ENCODE measurements around the gene ATP6V1B1.

Gene ATP6V1B1

GRCh38 chr2:70946832-70947442, 11.2 kb downstream of the ATP6V1B1 start:
- Histone ChIP-seq H3K27ac (ENCODE audit: low read depth, low read length, poor library complexity, severe bottlenecking) (no peak overlapping the region), H3K79me2 (ENCODE audit: insufficient read depth, low read length) (no peaks in the 10 kb centered on the region), H3K27me3 (ENCODE audit: insufficient read depth, low read length) (no peaks in the 10 kb centered on the region), H3K4me2 (ENCODE audit: low read length) (peak overlapping the region; percentile 56), H3K4me3 (ENCODE audit: low read depth, low read length, poor library complexity, severe bottlenecking) (peak overlapping the region; percentile 44), H3K9me2 (ENCODE audit: low read depth, low read length) (no peaks in the 10 kb centered on the region), H2AFZ (ENCODE audit: low read length) (peak overlapping the region; percentile 15; the same call in 1 of the 2 replicates), H3K4me1 (ENCODE audit: insufficient read depth, low read length, severe bottlenecking) (peaks cover 19% of the 10 kb centered on the region), H4K20me1 (ENCODE audit: insufficient read depth, low read length) (no peaks in the 10 kb centered on the region), H3F3A (ENCODE audit: insufficient read depth, low read length) (no peaks in the 10 kb centered on the region), H3K9ac (ENCODE audit: low read length) (no peak overlapping the region; the same call in 1 of the 2 replicates), H3K9me3 (ENCODE audit: low read length) (no peaks in the 10 kb centered on the region), H3K36me3 (ENCODE audit: insufficient read depth, low read length) (no peaks in the 10 kb centered on the region)
- TF ChIP-seq EZH2 (IDR thresholded peaks at IDR 0.05; ENCODE audit: borderline replicate concordance, low read length) = no peak
- TF ChIP-seq CTCF (IDR thresholded peaks at IDR 0.05; ENCODE audit: low read length) = peak; percentile 88

- Histone ChIP-seq H2AFZ (ENCODE audit: low read length) (no peak overlapping the region), H3K4me3 (ENCODE audit: low read depth, low read length, poor library complexity, severe bottlenecking) (peak overlapping the region; percentile 44), H3K9me2 (ENCODE audit: low read depth, low read length) (no peaks in the 10 kb centered on the region), H3K27me3 (ENCODE audit: insufficient read depth, low read length) (no peaks in the 10 kb centered on the region), H3F3A (ENCODE audit: insufficient read depth, low read length) (no peaks in the 10 kb centered on the region), H3K79me2 (ENCODE audit: insufficient read depth, low read length) (no peaks in the 10 kb centered on the region), H3K27ac (ENCODE audit: low read depth, low read length, poor library complexity, severe bottlenecking) (no peak overlapping the region), H3K36me3 (ENCODE audit: insufficient read depth, low read length) (no peaks in the 10 kb centered on the region), H4K20me1 (ENCODE audit: insufficient read depth, low read length) (no peaks in the 10 kb centered on the region), H3K9me3 (ENCODE audit: low read length) (no peaks in the 10 kb centered on the region), H3K4me2 (ENCODE audit: low read length) (peak overlapping the region; percentile 56), H3K4me1 (ENCODE audit: insufficient read depth, low read length, severe bottlenecking) (peaks cover 19% of the 10 kb centered on the region), H3K9ac (ENCODE audit: low read length) (peak overlapping the region; percentile 18; the same call in 1 of the 2 replicates)
- TF ChIP-seq EZH2 (IDR thresholded peaks at IDR 0.05; ENCODE audit: borderline replicate concordance, low read length) (no peak), CTCF (IDR thresholded peaks at IDR 0.05; ENCODE audit: low read length) (no peak)
Measured at GRCh38 chr2:70947556-70948184, 12.0 kb downstream of the ATP6V1B1 start.

- TF ChIP-seq EZH2 (IDR thresholded peaks at IDR 0.05; ENCODE audit: borderline replicate concordance, low read length) (no peak), CTCF (IDR thresholded peaks at IDR 0.05; ENCODE audit: low read length) (peak; percentile 84)
- Histone ChIP-seq H2AFZ (ENCODE audit: low read length) (no peak overlapping the region), H3K36me3 (ENCODE audit: insufficient read depth, low read length) (no peaks in the 10 kb centered on the region), H3K9me3 (ENCODE audit: low read length) (no peaks in the 10 kb centered on the region), H3K27ac (ENCODE audit: low read depth, low read length, poor library complexity, severe bottlenecking) (no peak overlapping the region), H3K4me1 (ENCODE audit: insufficient read depth, low read length, severe bottlenecking) (peaks cover 19% of the 10 kb centered on the region), H3F3A (ENCODE audit: insufficient read depth, low read length) (no peaks in the 10 kb centered on the region), H4K20me1 (ENCODE audit: insufficient read depth, low read length) (no peaks in the 10 kb centered on the region), H3K79me2 (ENCODE audit: insufficient read depth, low read length) (no peaks in the 10 kb centered on the region), H3K4me2 (ENCODE audit: low read length) (peak overlapping the region; percentile 56), H3K9ac (ENCODE audit: low read length) (peak overlapping the region; percentile 18; the same call in 1 of the 2 replicates), H3K9me2 (ENCODE audit: low read depth, low read length) (no peaks in the 10 kb centered on the region), H3K4me3 (ENCODE audit: low read depth, low read length, poor library complexity, severe bottlenecking) (peak overlapping the region; percentile 44), H3K27me3 (ENCODE audit: insufficient read depth, low read length) (no peaks in the 10 kb centered on the region)
Measured at GRCh38 chr2:70948337-70949003, 12.8 kb downstream of the ATP6V1B1 start.

Measured in OCI-LY1 (cell line).